ENCODE measurements around the gene YPEL2.

GRCh38 chr17:59434429-59434828 is 103.0 kb downstream of the YPEL2 start:
- TF ChIP-seq, protein P1, sequence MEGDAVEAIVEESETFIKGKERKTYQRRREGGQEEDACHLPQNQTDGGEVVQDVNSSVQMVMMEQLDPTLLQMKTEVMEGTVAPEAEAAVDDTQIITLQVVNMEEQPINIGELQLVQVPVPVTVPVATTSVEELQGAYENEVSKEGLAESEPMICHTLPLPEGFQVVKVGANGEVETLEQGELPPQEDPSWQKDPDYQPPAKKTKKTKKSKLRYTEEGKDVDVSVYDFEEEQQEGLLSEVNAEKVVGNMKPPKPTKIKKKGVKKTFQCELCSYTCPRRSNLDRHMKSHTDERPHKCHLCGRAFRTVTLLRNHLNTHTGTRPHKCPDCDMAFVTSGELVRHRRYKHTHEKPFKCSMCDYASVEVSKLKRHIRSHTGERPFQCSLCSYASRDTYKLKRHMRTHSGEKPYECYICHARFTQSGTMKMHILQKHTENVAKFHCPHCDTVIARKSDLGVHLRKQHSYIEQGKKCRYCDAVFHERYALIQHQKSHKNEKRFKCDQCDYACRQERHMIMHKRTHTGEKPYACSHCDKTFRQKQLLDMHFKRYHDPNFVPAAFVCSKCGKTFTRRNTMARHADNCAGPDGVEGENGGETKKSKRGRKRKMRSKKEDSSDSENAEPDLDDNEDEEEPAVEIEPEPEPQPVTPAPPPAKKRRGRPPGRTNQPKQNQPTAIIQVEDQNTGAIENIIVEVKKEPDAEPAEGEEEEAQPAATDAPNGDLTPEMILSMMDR (IDR thresholded peaks at IDR 0.05; ENCODE audit: borderline replicate concordance, extremely low read depth, low read length, poor library complexity, severe bottlenecking), result no peak
- no peak for TF ChIP-seq EZH2 (IDR thresholded peaks at IDR 0.05; ENCODE audit: borderline replicate concordance, low read depth, low read length, severe bottlenecking)

Data from DND-41 (cell line).